HG02610 (cell line): ENCODE measurements around the gene CTBP2.

ENCODE experiments used
- ATAC-seq: cut with Tn5 transposase; IDR thresholded peaks from one replicate; pipeline ENCODE4 v1.9.1; 2021; ENCODE audit warnings: mild to moderate bottlenecking, moderate library complexity; ENCODE audit not compliant: unreplicated experiment

CTBP2 gene

DNA sequence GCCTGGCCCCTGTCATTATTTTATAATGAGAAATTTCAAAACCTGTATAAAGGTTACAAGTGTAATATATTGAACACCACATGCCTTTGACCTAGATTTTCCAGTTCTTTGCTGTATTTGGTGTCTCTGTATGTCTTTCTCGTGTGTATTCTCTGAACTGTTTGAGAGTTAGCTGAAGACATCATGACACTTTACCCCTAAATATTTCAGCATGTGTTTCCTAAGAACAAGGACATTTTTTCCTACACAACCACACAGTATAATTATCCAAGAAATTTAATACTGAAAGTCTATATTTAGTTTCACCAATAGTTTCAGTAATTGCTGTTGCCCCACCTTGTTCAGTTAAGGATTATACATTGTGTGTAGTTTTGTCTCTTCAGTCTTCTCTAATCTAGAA lies 203.6 kb downstream of the CTBP2 start:
- ATAC-seq, result no peak

DNA sequence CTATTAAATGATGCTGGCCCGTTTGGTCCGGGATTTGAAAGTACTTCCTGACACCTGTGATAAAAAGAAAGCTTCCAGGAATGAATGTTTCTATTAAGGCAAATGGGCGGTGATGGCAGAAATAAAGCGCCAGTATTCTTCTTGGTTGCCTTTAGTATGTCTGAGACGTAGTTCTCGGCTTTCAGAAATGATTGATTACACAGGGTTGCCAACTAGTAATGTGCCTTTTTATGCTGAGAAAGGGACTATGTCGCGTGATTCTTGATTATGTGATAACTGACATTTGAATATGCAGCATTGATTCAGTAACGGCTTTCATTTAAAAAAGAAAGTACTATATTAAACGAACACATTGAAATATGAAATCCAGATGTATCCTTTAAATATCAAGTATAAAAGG lies 204.5 kb downstream of the CTBP2 start:
- ATAC-seq, result no peak

DNA sequence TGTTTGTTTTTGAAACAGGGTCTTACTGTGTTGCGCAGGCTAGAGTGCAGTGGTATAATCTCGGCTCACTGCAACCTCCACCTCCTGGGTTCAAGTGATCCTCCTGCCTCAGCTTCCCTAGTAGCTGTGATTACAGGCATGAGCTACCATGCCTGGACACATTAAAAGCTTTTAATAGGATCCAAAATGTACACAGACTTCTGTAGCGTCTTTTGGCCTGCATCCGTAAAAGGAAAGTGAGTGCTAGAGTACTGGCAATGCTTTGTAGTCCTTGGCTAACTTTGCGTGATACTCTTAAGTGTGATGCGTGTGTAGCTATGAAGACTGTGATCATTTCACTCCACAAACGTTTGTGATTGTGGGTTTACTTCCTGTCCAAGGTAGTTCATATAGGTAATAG lies 205.1 kb downstream of the CTBP2 start:
- ATAC-seq, result no peak

DNA sequence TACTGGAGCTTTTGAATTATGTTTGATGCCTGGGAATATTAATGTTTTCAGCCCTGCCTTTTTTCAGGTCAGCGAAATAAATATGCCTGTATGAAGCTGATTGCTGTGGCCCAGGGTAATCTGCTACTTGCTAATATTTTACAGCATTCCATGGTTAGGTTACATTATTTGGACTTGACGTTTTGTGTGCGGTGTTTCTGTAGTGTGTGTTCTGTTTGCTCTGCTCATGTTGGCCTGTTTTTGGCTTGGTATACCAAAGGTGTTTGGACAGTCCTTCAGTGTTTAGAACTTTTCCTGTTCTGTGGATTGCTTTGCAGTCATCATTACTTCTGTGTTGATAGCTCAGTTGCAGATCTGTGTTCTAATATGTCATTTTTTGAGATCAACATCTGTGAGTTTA lies 206.9 kb downstream of the CTBP2 start:
- no peak for ATAC-seq

DNA sequence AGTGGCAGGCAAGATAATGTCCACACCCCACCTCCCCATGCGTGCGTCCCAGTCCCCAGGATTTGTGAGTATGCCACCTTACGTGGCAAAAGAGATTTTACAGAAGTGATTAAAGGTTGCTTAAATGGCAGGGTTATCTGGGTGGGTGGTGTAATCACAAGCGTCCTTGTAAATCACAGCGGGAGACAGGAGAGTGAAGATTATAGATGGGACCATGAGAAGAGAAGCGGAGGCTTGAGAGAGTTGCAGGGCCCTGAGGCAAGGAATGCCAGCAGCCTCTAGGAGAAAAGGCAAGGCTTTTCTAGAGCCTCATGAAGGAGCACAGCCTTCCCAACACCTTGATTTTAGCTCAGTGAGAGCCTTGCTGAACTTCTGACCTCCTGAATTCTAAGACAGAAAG lies 208.2 kb downstream of the CTBP2 start:
- no peak for ATAC-seq

DNA sequence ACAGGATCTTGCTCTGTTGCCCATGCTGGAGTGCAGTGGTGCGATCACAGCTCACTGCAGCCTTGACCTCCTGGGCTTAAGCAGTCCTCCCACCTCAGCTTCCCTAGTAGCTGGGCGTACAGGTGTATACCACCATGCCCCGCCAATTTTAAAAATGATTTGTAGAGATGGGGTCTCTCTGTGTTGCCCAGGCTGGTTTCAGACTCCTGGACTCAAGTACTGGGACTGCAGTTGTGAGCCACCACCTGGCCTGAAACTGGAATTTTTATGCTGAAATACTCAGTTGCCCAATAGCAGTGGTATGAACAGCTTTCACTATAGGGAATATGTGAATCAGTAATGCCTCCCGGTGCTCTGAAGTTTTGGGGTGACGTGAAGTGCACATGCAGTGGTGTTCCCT lies 210.8 kb downstream of the CTBP2 start:
- ATAC-seq, result no peak

DNA sequence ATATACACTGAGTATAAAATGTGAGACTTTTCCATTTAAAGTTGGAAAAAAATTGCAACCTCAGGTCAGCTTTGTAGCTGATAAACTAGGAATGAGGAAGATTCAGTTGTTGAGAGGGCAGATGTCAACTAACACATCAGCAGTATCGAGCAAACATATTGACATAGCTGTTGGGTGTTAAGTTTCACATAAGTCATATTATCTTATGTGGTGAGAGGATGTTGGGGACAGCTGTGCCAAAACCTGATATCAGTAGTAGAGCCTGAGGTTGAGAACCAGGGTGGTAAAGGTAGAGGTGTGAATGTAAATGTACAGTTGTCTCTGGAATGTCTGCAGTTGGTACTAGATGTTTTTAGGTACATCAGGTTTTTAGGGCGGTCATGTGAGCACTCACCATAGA lies 213.4 kb downstream of the CTBP2 start:
- no peak for ATAC-seq

DNA sequence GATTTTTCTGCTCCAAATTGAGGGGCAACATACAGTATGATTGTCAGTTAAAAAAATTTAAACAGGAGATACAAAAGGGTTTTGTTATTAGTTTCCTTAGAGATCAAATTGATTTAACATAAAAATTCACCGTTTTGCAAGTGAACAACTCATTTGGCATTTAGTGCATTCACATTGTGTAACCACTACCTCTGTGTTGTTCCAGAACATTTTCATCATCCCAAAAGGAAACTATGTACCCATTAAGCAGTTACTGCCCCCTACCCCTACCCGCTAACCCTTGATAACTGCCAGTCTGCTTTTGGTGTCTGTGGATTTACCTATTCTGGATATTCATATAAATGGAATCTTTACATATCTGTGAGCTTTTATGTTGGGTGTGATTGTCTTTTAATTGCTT lies 215.4 kb downstream of the CTBP2 start:
- no peak for ATAC-seq

DNA sequence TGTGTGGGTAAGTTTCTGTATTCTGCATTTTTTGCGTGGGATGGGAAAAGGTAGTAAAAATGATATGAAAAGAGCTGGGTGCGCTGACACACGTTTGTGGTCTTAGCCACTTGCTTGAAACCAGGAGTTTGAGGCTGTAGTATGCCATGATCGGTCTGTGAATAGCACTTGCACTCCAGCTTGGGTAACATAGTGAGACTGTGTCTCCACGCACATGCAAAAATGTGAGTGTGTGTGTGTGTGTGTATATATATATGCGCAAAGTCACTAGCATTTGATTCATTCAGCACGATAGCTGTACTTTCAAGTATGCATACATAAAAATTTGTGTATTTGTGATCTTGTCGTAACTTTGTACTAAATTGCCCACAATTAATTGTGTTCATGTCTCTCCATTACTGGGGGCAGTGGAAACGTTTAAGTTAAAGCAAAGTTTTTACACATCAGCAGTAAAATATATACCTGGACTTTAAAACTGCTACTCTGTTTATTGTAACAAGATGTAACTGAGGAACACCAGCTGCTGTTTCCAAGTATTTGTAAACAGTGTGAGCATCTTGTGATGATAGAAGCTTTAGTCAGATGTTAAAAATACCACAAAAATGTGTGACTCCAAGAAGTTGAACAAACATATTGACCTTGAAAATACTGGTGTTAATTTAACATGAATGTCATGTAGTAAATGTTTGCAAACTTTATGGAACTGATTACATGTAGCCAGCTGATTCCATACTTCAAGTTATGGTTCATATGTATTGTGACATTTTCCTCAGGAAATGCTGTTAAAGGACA lies 216.9 kb downstream of the CTBP2 start:
- ATAC-seq, result no peak

DNA sequence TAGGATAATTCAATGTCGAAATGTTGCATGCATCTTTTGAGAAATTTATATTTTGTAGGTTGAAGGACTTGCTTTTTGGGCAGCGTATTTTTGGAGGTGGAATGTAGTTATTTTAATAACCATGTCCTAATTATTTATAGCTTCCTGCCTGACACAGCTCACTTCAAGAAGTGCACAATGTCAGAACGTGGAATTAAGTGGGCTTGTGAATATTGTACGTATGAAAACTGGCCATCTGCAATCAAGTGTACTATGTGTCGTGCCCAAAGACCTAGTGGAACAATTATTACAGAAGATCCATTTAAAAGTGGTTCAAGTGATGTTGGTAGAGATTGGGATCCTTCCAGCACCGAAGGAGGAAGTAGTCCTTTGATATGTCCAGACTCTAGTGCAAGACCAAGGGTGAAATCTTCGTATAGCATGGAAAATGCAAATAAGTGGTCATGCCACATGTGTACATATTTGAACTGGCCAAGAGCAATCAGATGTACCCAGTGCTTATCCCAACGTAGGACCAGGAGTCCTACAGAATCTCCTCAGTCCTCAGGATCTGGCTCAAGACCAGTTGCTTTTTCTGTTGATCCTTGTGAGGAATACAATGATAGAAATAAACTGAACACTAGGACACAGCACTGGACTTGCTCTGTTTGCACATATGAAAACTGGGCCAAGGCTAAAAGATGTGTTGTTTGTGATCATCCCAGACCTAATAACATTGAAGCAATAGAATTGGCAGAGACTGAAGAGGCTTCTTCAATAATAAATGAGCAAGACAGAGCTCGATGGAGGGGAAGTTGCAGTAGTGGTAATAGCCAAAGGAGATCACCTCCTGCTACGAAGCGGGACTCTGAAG lies 217.8 kb downstream of the CTBP2 start:
- ATAC-seq, result no peak

DNA sequence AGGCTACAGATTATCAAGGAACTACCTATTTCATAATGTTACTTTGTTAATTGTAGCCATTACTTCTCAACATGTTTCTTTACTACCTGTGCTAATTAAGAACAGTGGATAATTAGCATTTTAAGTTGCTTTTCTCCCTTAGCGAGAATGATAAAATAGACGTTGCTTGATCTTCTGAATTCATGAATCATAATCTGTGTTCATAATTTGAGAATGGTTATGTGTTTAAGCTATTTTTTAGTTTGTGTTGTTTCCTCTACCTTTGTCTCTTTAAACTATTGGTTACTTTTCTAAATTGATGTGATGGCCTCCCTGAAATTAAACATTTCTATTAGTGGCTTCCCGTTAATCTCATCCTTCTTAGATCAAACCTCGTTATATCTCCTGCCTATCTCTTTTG lies 218.5 kb downstream of the CTBP2 start, which contains the start of gene ZRANB1:
TSS of gene ZRANB1 (plus strand) at position 301 of the 400 bp plus-strand sequence. CDS start 371 bp downstream, outside the sequence.
- no peak for ATAC-seq

DNA sequence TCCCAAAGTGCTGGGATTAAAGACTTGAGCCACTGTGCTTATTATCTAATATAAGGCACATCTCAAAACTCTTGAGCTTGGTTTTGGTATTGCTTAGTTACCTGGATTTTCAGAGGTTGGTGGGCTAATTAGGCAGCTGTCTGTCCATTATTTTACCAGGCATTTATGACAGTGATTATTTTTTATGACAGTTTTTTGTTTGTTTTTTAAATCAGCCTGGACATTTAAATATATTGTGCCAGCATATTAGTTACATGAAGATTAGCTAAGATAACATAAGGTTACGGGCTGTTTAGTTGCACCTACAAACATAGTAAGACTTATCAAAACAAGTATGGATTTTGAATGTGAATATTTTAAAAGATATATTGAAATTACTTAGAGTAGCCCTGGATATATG lies 221.1 kb downstream of the CTBP2 start:
- ATAC-seq, result no peak

DNA sequence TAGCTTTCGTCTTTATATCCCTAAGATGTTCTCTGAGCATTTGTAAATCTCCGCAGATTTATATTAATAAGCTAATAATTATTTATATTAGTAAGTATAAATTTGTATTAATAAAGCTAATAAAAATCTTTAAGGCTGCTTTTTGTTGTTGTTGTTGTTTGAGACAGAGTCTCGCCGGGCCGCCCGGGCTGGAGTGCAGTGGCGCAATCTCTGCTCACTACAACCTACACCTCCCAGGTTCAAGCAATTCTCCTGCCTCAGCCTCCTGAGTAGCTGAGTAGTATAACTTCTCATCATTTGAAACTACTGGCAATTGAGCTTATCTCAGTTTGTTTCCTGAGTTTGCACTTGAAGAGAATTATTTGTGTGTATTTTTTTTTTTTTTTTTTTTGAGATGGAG lies 223.6 kb downstream of the CTBP2 start:
- no peak for ATAC-seq

DNA sequence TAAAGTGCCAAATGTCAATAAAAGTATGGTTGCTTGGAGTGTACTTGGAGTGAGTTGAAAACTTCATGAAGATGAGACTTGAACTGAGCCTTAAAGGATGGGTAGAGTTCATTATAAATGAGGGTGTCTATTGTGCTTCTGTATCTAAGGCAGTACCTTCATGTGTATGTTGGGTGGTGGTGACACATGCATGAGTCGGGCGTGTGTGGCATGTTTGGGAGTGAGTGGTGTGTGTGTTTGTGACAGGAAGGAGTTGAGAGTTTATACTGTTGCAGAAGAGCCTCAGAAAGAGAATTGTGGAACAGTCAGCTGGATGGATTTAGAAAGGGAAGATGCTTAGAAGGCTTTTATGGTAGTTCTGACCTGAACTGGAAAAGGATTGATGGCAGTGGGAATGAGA lies 224.4 kb downstream of the CTBP2 start:
- ATAC-seq, result no peak
